CD4-positive, alpha-beta T cell treated with Interleukin-12 subunit alpha and Interleukin-12 subunit beta, for 1 hour (primary cell): ENCODE data around the gene HM13.
"Not testable (repeated sequence)": the region's sequence is repeated elsewhere in the genome, so short reads cannot be mapped to it uniquely, and the experiment has no call there.

Source experiments
- DNase-seq: peaks from one replicate; pipeline ENCODE4 v3.0.0-alpha.2; 2020

HM13 gene

GRCh38 chr20:31514154-31515071, at the start of gene HM13:
Gene HM13, plus strand, starts transcription at chr20:31514442. Its CDS starts 110 bp downstream, at chr20:31514552.
- DNase-seq = peak; percentile 91

GRCh38 chr20:31470946-31471345, 43.3 kb upstream of the HM13 start:
- not testable (repeated sequence) for DNase-seq

- DNase-seq = no peak
Measured at GRCh38 chr20:31472395-31473330, 41.6 kb upstream of the HM13 start.

- no peak for DNase-seq
Measured at GRCh38 chr20:31473331-31474096, 40.7 kb upstream of the HM13 start.

- no peak for DNase-seq
Measured at GRCh38 chr20:31474097-31474436, 40.2 kb upstream of the HM13 start.

- DNase-seq = no peak
Measured at GRCh38 chr20:31474758-31475427, 39.3 kb upstream of the HM13 start, which contains the start of the genes DEFB124 and REM1. Gene DEFB124, minus strand, starts transcription at chr20:31475127. Its CDS starts 2,114 bp downstream, at chr20:31473013. Gene REM1, plus strand, starts transcription at chr20:31475288. Its CDS starts 1,158 bp downstream, at chr20:31476446.

- DNase-seq = no peak
Measured at GRCh38 chr20:31475472-31476293, 38.6 kb upstream of the HM13 start.

GRCh38 chr20:31476294-31476585, 38.0 kb upstream of the HM13 start:
- DNase-seq = no peak

DNA sequence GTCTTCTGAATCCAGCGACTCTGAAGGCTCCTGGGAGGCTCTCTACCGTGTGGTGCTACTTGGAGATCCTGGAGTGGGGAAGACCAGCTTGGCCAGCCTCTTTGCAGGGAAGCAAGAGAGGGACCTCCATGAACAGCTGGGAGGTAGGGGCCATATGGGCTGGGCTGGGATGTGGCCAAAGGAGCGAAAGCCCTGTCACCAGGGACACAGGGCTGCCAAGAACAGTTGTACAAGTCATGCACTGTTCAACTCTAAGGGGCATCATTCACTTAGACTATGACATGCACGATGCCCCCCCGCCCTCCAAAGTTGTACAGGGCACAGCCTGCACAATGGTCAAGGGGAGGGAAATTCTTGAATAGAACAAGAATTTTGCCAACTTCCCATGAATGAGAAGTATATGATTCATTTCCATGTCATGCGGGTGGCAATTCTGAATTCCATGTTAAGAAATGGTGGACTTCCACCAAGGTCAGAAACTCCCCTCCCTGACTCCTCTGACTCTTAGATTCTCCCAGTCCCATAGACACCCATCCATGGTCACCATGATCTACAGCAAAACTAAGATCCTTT, 37.5 kb upstream of the HM13 start:
- no peak for DNase-seq

GRCh38 chr20:31484001-31484400, 30.2 kb upstream of the HM13 start:
- peak; percentile 29 for DNase-seq

GRCh38 chr20:31485450-31486339, 28.5 kb upstream of the HM13 start:
- no peak for DNase-seq

GRCh38 chr20:31488115-31488514, 26.1 kb upstream of the HM13 start:
- DNase-seq = no peak

- no peak for DNase-seq
Measured at GRCh38 chr20:31489152-31489551, 25.1 kb upstream of the HM13 start.

DNA sequence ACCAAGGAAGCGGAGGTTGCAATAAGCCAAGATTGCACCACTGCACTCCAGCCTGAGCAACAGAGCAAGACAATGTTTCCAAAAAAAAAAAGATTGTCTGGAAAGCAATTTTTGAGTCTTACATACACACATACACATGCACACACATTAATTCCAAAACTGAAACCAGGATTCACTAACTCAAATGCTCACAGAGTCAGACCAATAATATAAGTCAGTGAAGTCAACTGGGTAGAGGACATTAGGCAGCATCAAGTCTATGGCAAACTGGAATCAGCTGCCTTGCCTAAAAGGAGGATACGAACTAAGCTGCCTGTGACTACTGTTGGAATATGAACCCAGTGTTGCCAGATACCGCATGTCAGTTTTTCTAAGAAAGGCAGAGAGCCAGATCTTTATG, 23.5 kb upstream of the HM13 start:
- no peak for DNase-seq

- no peak for DNase-seq
Measured at GRCh38 chr20:31494131-31494530, 20.1 kb upstream of the HM13 start.

GRCh38 chr20:31496761-31497295, 17.4 kb upstream of the HM13 start:
- DNase-seq = no peak

GRCh38 chr20:31497838-31498540, 16.3 kb upstream of the HM13 start:
- no peak for DNase-seq

DNA sequence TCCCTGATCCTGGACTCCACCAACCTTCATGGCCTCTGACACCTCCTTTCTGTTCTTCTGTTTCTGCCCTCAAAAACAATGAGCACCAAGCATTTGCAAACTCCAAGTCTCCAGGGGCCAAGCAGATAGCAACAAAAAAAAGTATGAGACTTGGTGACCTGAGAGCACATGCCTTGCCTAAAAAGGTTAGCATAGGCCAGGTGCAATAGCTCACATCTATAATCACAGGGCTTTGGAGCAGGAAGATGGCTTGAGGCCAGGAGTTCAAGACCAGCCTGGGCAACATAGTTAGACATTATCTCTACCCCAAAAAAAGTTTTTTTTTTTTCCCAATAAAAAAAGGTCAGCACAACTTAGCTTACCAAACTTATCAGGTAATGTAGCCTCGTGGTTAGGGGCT, 13.7 kb upstream of the HM13 start:
- no peak for DNase-seq
